Calu3 (cell line): Measurements from ENCODE around the gene CTDP1. TPM values are rescaled to one million over a fixed set of nuclear protein-coding genes. Genes with fewer than 3 reads are reported as not detected.

Experiments used
- BruUV-seq: library from RNA; stranded (reverse); fragments of 400-500 nt; replicated peaks from 2 replicates; lab custom pipeline; 2021; lab: Mats Ljungman, UMichigan
- CTCF ChIA-PET: fragments of 300-600 bp; sonication (Branson Sonifier 250); formaldehyde crosslinking; loops from one replicate; lab custom pipeline; 2022; ENCODE audit warnings: antibody characterized with exemption; lab: Charles Lee
- DNase-seq: peaks from one replicate; pipeline ENCODE4 v3.0.0; 2022
- H3K27ac Mint-ChIP-seq: one replicate; pipeline ENCODE4 v1.8.0; 2022; ENCODE audit warnings: mixed read lengths; ENCODE audit not compliant: unreplicated experiment
- H3K27me3 Mint-ChIP-seq: one replicate; pipeline ENCODE4 v1.8.0; 2022; ENCODE audit warnings: mixed read lengths; ENCODE audit not compliant: unreplicated experiment
- H3K36me3 Mint-ChIP-seq: one replicate; pipeline ENCODE4 v1.8.0; 2022; ENCODE audit warnings: mild to moderate bottlenecking, moderate library complexity, mixed read lengths; ENCODE audit not compliant: insufficient read depth, unreplicated experiment
- H3K4me1 Mint-ChIP-seq: one replicate; pipeline ENCODE4 v1.8.0; 2022; ENCODE audit warnings: mild to moderate bottlenecking, low read depth, mixed read lengths; ENCODE audit not compliant: unreplicated experiment
- H3K4me3 Mint-ChIP-seq: one replicate; pipeline ENCODE4 v1.8.0; 2022; ENCODE audit warnings: mild to moderate bottlenecking, low read depth, moderate library complexity, mixed read lengths; ENCODE audit not compliant: unreplicated experiment
- H3K9me3 Mint-ChIP-seq: one replicate; pipeline ENCODE4 v1.8.0; 2022; ENCODE audit warnings: low read depth, mixed read lengths; ENCODE audit not compliant: unreplicated experiment
- CTCF ChIP-seq: fragments of 200-600 bp; IDR thresholded peaks from one replicate; pipeline ENCODE4 v1.8.0; 2022; ENCODE audit warnings: antibody characterized with exemption; ENCODE audit not compliant: unreplicated experiment
- intact Hi-C: fragments of 100-400 bp; cut with micrococcal nuclease; formaldehyde crosslinking; loops from one replicate; pipeline ENCODE4 v1.10.0; 2022; ENCODE audit not compliant: unreplicated experiment
- total RNA-seq: library from RNA; stranded (reverse); gene quantifications from 2 replicates; pipeline ENCODE4 v1.2.3, GENCODE V29; 2022

Gene CTDP1
- total RNA-seq, 1 experiment from 2014 or later, result 15.6 TPM

GRCh38 chr18:79640064-79640672 lies 39.4 kb upstream of the CTDP1 start:
- TF ChIP-seq CTCF, result no peak
- H3K27me3 Mint-ChIP-seq, result no peaks in the 10 kb centered on the region
- BruUV-seq, result no TSS peak
- CTCF ChIA-PET, result no interaction called here
- H3K4me3 Mint-ChIP-seq, result no peak overlapping the region
- no peaks in the 10 kb centered on the region for H3K36me3 Mint-ChIP-seq
- H3K27ac Mint-ChIP-seq, result no peak overlapping the region
- DNase-seq, result no peak
- H3K9me3 Mint-ChIP-seq, result peaks cover 2% of the 10 kb centered on the region
- intact Hi-C loops, result no loop called here
- no peaks in the 10 kb centered on the region for H3K4me1 Mint-ChIP-seq

GRCh38 chr18:79640875-79641274 lies 38.7 kb upstream of the CTDP1 start:
- no peak overlapping the region for H3K4me3 Mint-ChIP-seq
- TF ChIP-seq CTCF, result no peak
- H3K9me3 Mint-ChIP-seq, result no peaks in the 10 kb centered on the region
- no peak overlapping the region for H3K27ac Mint-ChIP-seq
- H3K36me3 Mint-ChIP-seq, result no peaks in the 10 kb centered on the region
- CTCF ChIA-PET, result no interaction called here
- no peaks in the 10 kb centered on the region for H3K4me1 Mint-ChIP-seq
- no peaks in the 10 kb centered on the region for H3K27me3 Mint-ChIP-seq
- intact Hi-C loops, result no loop called here
- no peak for DNase-seq
- BruUV-seq, result no TSS peak

GRCh38 chr18:79641722-79642497 lies 37.7 kb upstream of the CTDP1 start:
- H3K4me3 Mint-ChIP-seq, result no peak overlapping the region
- no peaks in the 10 kb centered on the region for H3K4me1 Mint-ChIP-seq
- CTCF ChIA-PET, result no interaction called here
- TF ChIP-seq CTCF, result no peak
- no peaks in the 10 kb centered on the region for H3K36me3 Mint-ChIP-seq
- no peaks in the 10 kb centered on the region for H3K9me3 Mint-ChIP-seq
- intact Hi-C loops, result no loop called here
- DNase-seq, result no peak
- BruUV-seq, result no TSS peak
- no peak overlapping the region for H3K27ac Mint-ChIP-seq
- no peaks in the 10 kb centered on the region for H3K27me3 Mint-ChIP-seq

- no peaks in the 10 kb centered on the region for H3K4me1 Mint-ChIP-seq
- no TSS peak for BruUV-seq
- DNase-seq, result no peak
- no peaks in the 10 kb centered on the region for H3K27me3 Mint-ChIP-seq
- CTCF ChIA-PET, result no interaction called here
- TF ChIP-seq CTCF, result no peak
- H3K27ac Mint-ChIP-seq, result no peak overlapping the region
- no peaks in the 10 kb centered on the region for H3K36me3 Mint-ChIP-seq
- H3K4me3 Mint-ChIP-seq, result no peak overlapping the region
- intact Hi-C loops, result no loop called here
- H3K9me3 Mint-ChIP-seq, result no peaks in the 10 kb centered on the region
Observed at GRCh38 chr18:79642626-79643025, 37.0 kb upstream of the CTDP1 start.
